ENCODE results near the gene PPTC7. TPM values are rescaled to one million over a fixed set of nuclear protein-coding genes. Genes with fewer than 3 reads are reported as not detected.

PPTC7 gene
- total and polyA plus RNA-seq, 2 of the 8 experiments (the other 6 are each of a cell fraction or from before 2014, with no cell fraction given) = 8.1 to 15.9 TPM

GRCh38 chr12:110549716-110550115, 33.4 kb downstream of the PPTC7 start (continued):
- TF ChIP-seq, protein P1, sequence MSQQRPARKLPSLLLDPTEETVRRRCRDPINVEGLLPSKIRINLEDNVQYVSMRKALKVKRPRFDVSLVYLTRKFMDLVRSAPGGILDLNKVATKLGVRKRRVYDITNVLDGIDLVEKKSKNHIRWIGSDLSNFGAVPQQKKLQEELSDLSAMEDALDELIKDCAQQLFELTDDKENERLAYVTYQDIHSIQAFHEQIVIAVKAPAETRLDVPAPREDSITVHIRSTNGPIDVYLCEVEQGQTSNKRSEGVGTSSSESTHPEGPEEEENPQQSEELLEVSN (IDR thresholded peaks at IDR 0.05) = no peak
- no peak for TF ChIP-seq KDM5A (IDR thresholded peaks at IDR 0.05; ENCODE audit: low read length)
